PC-9 (cell line): ENCODE results near the gene DLEU7. TPM values are rescaled to one million over a fixed set of nuclear protein-coding genes. Genes with fewer than 3 reads are reported as not detected.

Experiments
- BruUV-seq: library from RNA; stranded (reverse); fragments of 400-500 nt; replicated peaks from 2 replicates; lab custom pipeline; 2021; lab: Mats Ljungman, UMichigan
- CTCF ChIA-PET: fragments of 300-600 bp; sonication (Branson Sonifier 250); formaldehyde crosslinking; loops from one replicate; lab custom pipeline; 2022; ENCODE audit warnings: antibody characterized with exemption; lab: Charles Lee
- POLR2A ChIA-PET: fragments of 300-600 bp; sonication (Branson Sonifier 250); formaldehyde crosslinking; loops from one replicate; lab custom pipeline; 2022; ENCODE audit warnings: antibody characterized with exemption; ENCODE audit not compliant: unreplicated experiment; lab: Charles Lee
- DNase-seq, 2 experiments: peaks; one replicate each; pipeline versions ENCODE4 v3.0.0 to v3.0.0-alpha.2; 2015 to 2022; ENCODE audit warnings: mixed read lengths in 1 of 2
- H2AFZ ChIP-seq: fragments of 200-600 bp; sonication (generic); 2 replicates; pipeline ENCODE4 v1.8.1; 2017; ENCODE audit warnings: antibody characterized with exemption
- H3F3A ChIP-seq: fragments of 200-600 bp; sonication (generic); 2 replicates; pipeline ENCODE4 v1.8.1; 2017; ENCODE audit warnings: antibody characterized with exemption, mild to moderate bottlenecking, low read depth; ENCODE audit not compliant: insufficient read depth
- H3K27ac ChIP-seq: fragments of 200-600 bp; sonication (generic); 2 replicates; pipeline ENCODE4 v1.6.1; 2016; ENCODE audit warnings: mixed run types
- H3K27me3 ChIP-seq: fragments of 200-600 bp; sonication (generic); 2 replicates; pipeline ENCODE4 v1.6.1; 2016; ENCODE audit warnings: low read depth, mixed run types; ENCODE audit not compliant: insufficient read depth
- H3K36me3 ChIP-seq: fragments of 200-600 bp; sonication (generic); 2 replicates; pipeline ENCODE4 v1.6.1; 2016; ENCODE audit warnings: low read depth, mixed run types
- H3K4me1 ChIP-seq: fragments of 200-600 bp; sonication (generic); replicated peaks from 2 replicates; pipeline ENCODE4 v1.6.1; 2016; ENCODE audit warnings: mixed run types; ENCODE audit not compliant: insufficient read depth
- H3K4me2 ChIP-seq: fragments of 200-600 bp; sonication (generic); 2 replicates; pipeline ENCODE4 v1.6.1; 2017; ENCODE audit warnings: mixed run types
- H3K4me3 ChIP-seq: fragments of 200-600 bp; sonication (generic); 2 replicates; pipeline ENCODE4 v1.6.1; 2016; ENCODE audit warnings: mixed run types
- H3K79me2 ChIP-seq: fragments of 200-600 bp; sonication (generic); 2 replicates; pipeline ENCODE4 v1.6.1; 2017; ENCODE audit warnings: low read depth, mixed run types
- H3K9me2 ChIP-seq: fragments of 200-600 bp; sonication (generic); 2 replicates; pipeline ENCODE4 v1.8.1; 2017; ENCODE audit warnings: mild to moderate bottlenecking; ENCODE audit not compliant: insufficient read depth
- H3K9me3 ChIP-seq: fragments of 200-600 bp; sonication (generic); 2 replicates; pipeline ENCODE4 v1.8.1; 2016; ENCODE audit warnings: low read depth; ENCODE audit not compliant: insufficient read depth
- H4K20me1 ChIP-seq: fragments of 200-600 bp; sonication (generic); 2 replicates; pipeline ENCODE4 v1.8.1; 2017; ENCODE audit not compliant: insufficient read depth
- EZH2 ChIP-seq: fragments of 200-600 bp; sonication (generic); IDR thresholded peaks from 2 replicates; pipeline ENCODE4 v1.8.0; 2017; ENCODE audit warnings: antibody characterized with exemption, low read depth
- intact Hi-C: fragments of 100-400 bp; cut with micrococcal nuclease; formaldehyde crosslinking; loops from one replicate; pipeline ENCODE4 v1.10.0; 2022; ENCODE audit not compliant: unreplicated experiment
- total RNA-seq: library from RNA; stranded (reverse); gene quantifications from 2 replicates; pipeline ENCODE4 v1.2.3, GENCODE V29; 2021
- TF ChIP-seq, protein P1 (sequence below): fragments of 200-600 bp; sonication (generic); conservative IDR thresholded peaks from 2 replicates; pipeline ENCODE4 v1.6.1; 2017; ENCODE audit warnings: mixed run types, antibody characterized with exemption, mild to moderate bottlenecking, moderate library complexity

DLEU7 gene
- total RNA-seq, 1 experiment from 2014 or later: not detected

GRCh38 chr13:50838031-50838430, 5.5 kb downstream of the DLEU7 start:
- Histone ChIP-seq H3K27me3 (no peaks in the 10 kb centered on the region), H3K79me2 (no peaks in the 10 kb centered on the region), H3K4me2 (no peak overlapping the region), H2AFZ (no peak overlapping the region), H4K20me1 (no peaks in the 10 kb centered on the region), H3K27ac (no peak overlapping the region), H3K9me2 (no peaks in the 10 kb centered on the region), H3K4me1 (no peaks in the 10 kb centered on the region), H3K9me3 (no peaks in the 10 kb centered on the region), H3F3A (no peaks in the 10 kb centered on the region), H3K4me3 (no peak overlapping the region), H3K36me3 (no peaks in the 10 kb centered on the region)
- CTCF ChIA-PET: no interaction called here
- no TSS peak for BruUV-seq
- intact Hi-C loops: no loop called here
- POLR2A ChIA-PET: interaction anchor here (0.6 kb wide), 1 partner anchor 243 kb away, joined by 3 read pairs; no protein-coding TSS in a partner anchor
- no peak for DNase-seq
- TF ChIP-seq, protein P1, sequence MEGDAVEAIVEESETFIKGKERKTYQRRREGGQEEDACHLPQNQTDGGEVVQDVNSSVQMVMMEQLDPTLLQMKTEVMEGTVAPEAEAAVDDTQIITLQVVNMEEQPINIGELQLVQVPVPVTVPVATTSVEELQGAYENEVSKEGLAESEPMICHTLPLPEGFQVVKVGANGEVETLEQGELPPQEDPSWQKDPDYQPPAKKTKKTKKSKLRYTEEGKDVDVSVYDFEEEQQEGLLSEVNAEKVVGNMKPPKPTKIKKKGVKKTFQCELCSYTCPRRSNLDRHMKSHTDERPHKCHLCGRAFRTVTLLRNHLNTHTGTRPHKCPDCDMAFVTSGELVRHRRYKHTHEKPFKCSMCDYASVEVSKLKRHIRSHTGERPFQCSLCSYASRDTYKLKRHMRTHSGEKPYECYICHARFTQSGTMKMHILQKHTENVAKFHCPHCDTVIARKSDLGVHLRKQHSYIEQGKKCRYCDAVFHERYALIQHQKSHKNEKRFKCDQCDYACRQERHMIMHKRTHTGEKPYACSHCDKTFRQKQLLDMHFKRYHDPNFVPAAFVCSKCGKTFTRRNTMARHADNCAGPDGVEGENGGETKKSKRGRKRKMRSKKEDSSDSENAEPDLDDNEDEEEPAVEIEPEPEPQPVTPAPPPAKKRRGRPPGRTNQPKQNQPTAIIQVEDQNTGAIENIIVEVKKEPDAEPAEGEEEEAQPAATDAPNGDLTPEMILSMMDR: no peak
- TF ChIP-seq EZH2: no peak

DNA sequence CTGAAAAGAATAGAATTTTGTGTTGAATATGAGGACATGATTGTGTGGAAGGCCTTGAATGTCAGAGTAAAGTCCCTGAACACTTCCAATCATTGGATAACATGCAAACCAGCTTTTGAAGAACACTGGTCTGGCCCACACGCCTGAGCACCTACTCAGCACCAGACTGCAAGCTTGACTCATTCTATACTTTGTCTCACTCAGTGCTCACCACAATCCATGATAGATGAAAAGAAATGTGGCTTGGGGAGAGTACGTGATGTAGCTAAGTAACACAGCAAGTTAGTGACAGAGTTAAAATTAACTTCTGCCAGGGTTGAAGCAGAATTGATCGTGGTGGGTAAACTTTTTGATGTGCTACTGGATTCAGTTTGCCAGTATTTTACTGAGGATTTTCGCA, 12.0 kb downstream of the DLEU7 start:
- no peaks in the 10 kb centered on the region for H3K79me2 ChIP-seq
- TF ChIP-seq, protein P1: no peak
- TF ChIP-seq EZH2: no peak
- no peak for DNase-seq
- no peaks in the 10 kb centered on the region for H3K9me3 ChIP-seq
- no peak overlapping the region for H3K27ac ChIP-seq
- ChIA-PET POLR2A (no interaction called here), CTCF (no interaction called here)
- H3K4me2 ChIP-seq: no peak overlapping the region
- no peaks in the 10 kb centered on the region for H3K4me1 ChIP-seq
- H3F3A ChIP-seq: no peaks in the 10 kb centered on the region
- H3K36me3 ChIP-seq: no peaks in the 10 kb centered on the region
- no TSS peak for BruUV-seq
- intact Hi-C loops: no loop called here
- no peak overlapping the region for H3K4me3 ChIP-seq
- no peaks in the 10 kb centered on the region for H3K27me3 ChIP-seq
- H3K9me2 ChIP-seq: no peaks in the 10 kb centered on the region
- H4K20me1 ChIP-seq: no peaks in the 10 kb centered on the region
- H2AFZ ChIP-seq: no peak overlapping the region

GRCh38 chr13:50829896-50830295, 13.6 kb downstream of the DLEU7 start:
- no peaks in the 10 kb centered on the region for H3K36me3 ChIP-seq
- CTCF ChIA-PET: no interaction called here
- no peaks in the 10 kb centered on the region for H3K4me1 ChIP-seq
- BruUV-seq: no TSS peak
- no peak overlapping the region for H3K27ac ChIP-seq
- H3F3A ChIP-seq: no peaks in the 10 kb centered on the region
- H3K9me2 ChIP-seq: no peaks in the 10 kb centered on the region
- no peaks in the 10 kb centered on the region for H3K27me3 ChIP-seq
- DNase-seq: no peak
- no peaks in the 10 kb centered on the region for H3K9me3 ChIP-seq
- H3K4me2 ChIP-seq: no peak overlapping the region
- TF ChIP-seq EZH2: no peak
- TF ChIP-seq, protein P1: no peak
- no peak overlapping the region for H3K4me3 ChIP-seq
- no peaks in the 10 kb centered on the region for H3K79me2 ChIP-seq
- H2AFZ ChIP-seq: no peak overlapping the region
- intact Hi-C loops: no loop called here
- POLR2A ChIA-PET: interaction anchor here (0.6 kb wide), 1 partner anchor 814 kb away, joined by 4 read pairs; the partner anchor contains the start of gene KCNRG
- H4K20me1 ChIP-seq: no peaks in the 10 kb centered on the region
